Neural cell (in vitro differentiated cells): ENCODE data around the gene TCHH. TPM values are rescaled to one million over a fixed set of nuclear protein-coding genes. Genes with fewer than 3 reads are reported as not detected.

Source experiments
- H2AFZ ChIP-seq: fragments of 200-600, 300-800 bp; sonication (generic), shearing (Covaris generic); 2 replicates; pipeline ENCODE4 v1.6.0; 2014; ENCODE audit warnings: low read depth, mild to moderate bottlenecking, antibody characterized with exemption, low read length, moderate library complexity
- H3F3A ChIP-seq: fragments of 200-600 bp; shearing (Covaris generic); 2 replicates; pipeline ENCODE4 v1.6.1; 2016; ENCODE audit warnings: mild to moderate bottlenecking, moderate library complexity, mixed read lengths, antibody characterized with exemption, low read length; ENCODE audit not compliant: insufficient read depth, poor library complexity, severe bottlenecking
- H3K27ac ChIP-seq: fragments of 200-600, 300-800 bp; sonication (generic), shearing (Covaris generic); 2 replicates; pipeline ENCODE4 v1.5.1; 2014; ENCODE audit warnings: mild to moderate bottlenecking, low read length, moderate library complexity
- H3K27me3 ChIP-seq: fragments of 300-800, 200-600 bp; sonication (generic), shearing (Covaris generic); 2 replicates; pipeline ENCODE4 v1.6.0; 2014; ENCODE audit warnings: mild to moderate bottlenecking, low read depth, low read length, moderate library complexity; ENCODE audit not compliant: insufficient read depth
- H3K36me3 ChIP-seq: fragments of 300-800, 200-600 bp; sonication (generic), shearing (Covaris generic); 2 replicates; pipeline ENCODE4 v1.5.1; 2014; ENCODE audit warnings: mild to moderate bottlenecking, antibody characterized with exemption, low read length, moderate library complexity; ENCODE audit not compliant: insufficient read depth
- H3K4me2 ChIP-seq: fragments of 300-800, 200-600 bp; sonication (generic), shearing (Covaris generic); 2 replicates; pipeline ENCODE4 v1.6.0; 2014; ENCODE audit warnings: mild to moderate bottlenecking, low read length
- H3K4me3 ChIP-seq: fragments of 300-800, 200-600 bp; sonication (generic), shearing (Covaris generic); 2 replicates; pipeline ENCODE4 v1.5.1; 2014; ENCODE audit warnings: mild to moderate bottlenecking, low read length, moderate library complexity
- H3K79me2 ChIP-seq: fragments of 200-600 bp; shearing (Covaris generic); replicated peaks from 2 replicates; pipeline ENCODE4 v1.6.0; 2014; ENCODE audit warnings: mild to moderate bottlenecking, low read length, moderate library complexity; ENCODE audit not compliant: insufficient read depth
- H3K9ac ChIP-seq: fragments of 300-800, 200-600 bp; sonication (generic), shearing (Covaris generic); 2 replicates; pipeline ENCODE4 v1.6.1; 2016; ENCODE audit warnings: mild to moderate bottlenecking, low read length, mixed read lengths
- H3K9me2 ChIP-seq: fragments of 200-600 bp; shearing (Covaris generic); 2 replicates; pipeline ENCODE4 v1.6.1; 2016; ENCODE audit warnings: mild to moderate bottlenecking, low read length, mixed read lengths; ENCODE audit not compliant: insufficient read depth
- H3K9me3 ChIP-seq: fragments of 200-600, 300-800 bp; sonication (generic), shearing (Covaris generic); 2 replicates; pipeline ENCODE4 v1.6.1; 2016; ENCODE audit warnings: mild to moderate bottlenecking, mixed run types, low read length, moderate library complexity, mixed read lengths
- H4K20me1 ChIP-seq: fragments of 200-600 bp; shearing (Covaris generic); 2 replicates; pipeline ENCODE4 v1.6.1; 2016; ENCODE audit warnings: mild to moderate bottlenecking, mixed run types; ENCODE audit not compliant: insufficient read depth
- EZH2 ChIP-seq: fragments of 200-600, 300-800 bp; shearing (Covaris generic), sonication (generic); IDR thresholded peaks from 2 replicates; pipeline ENCODE4 v1.6.1; 2014; ENCODE audit warnings: antibody characterized with exemption, low read length, borderline replicate concordance, mild to moderate bottlenecking; ENCODE audit not compliant: insufficient read depth, poor library complexity, severe bottlenecking
- MXI1 ChIP-seq: fragments of 450-650 bp; conservative IDR thresholded peaks from 2 replicates; pipeline ENCODE4 v1.6.1; 2014; ENCODE audit warnings: antibody characterized with exemption, mild to moderate bottlenecking; ENCODE audit not compliant: poor library complexity, severe bottlenecking
- polyA plus RNA-seq: library from polyadenylated mRNA; depleted of rRNA; stranded (reverse); fragments of >200 nt; gene quantifications from 2 replicates; pipeline ENCODE4 v1.2.3, GENCODE V29; 2014
- small RNA-seq, 3 experiments: library from RNA; depleted of rRNA; stranded (forward); fragments of <200 nt; gene quantifications; one replicate each; pipeline ENCODE3, GENCODE V24; 2012
- TF ChIP-seq, protein P1 (sequence below): IDR thresholded peaks from 2 replicates; pipeline ENCODE4 v1.6.1; 2012; ENCODE audit warnings: borderline replicate concordance

TCHH gene
- polyA plus RNA-seq, 1 donor from 2014 or later, result 0.14 TPM

DNA sequence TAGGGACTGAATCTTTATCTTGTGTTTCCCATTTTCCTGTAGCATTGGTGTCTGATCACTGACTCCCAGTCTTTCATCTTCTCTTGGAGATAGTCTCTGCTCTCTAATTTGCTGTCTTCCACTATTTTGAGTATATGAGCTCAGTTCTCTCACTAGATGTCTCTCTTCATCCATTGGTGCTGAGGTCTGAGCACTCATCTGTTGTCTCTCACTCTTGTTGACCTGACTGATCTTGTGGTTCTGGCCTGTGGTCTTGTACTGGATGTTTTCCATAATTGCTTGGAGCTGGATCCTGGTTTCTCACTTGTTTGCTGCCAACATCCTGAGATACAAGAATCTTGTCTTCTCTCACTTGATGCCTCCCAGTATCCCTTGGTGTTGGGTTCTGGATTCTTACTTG, 53.3 kb downstream of the TCHH start:
- Histone ChIP-seq H3K4me3 (no peak overlapping the region), H3K27me3 (peaks cover 2% of the 10 kb centered on the region), H3F3A (no peaks in the 10 kb centered on the region), H3K36me3 (no peaks in the 10 kb centered on the region), H3K9ac (no peak overlapping the region), H3K9me3 (no peaks in the 10 kb centered on the region), H3K27ac (no peak overlapping the region), H3K9me2 (no peaks in the 10 kb centered on the region), H2AFZ (no peak overlapping the region), H4K20me1 (no peaks in the 10 kb centered on the region), H3K79me2 (no peaks in the 10 kb centered on the region), H3K4me2 (no peak overlapping the region)
- TF ChIP-seq MXI1, result no peak
- TF ChIP-seq, protein P1, sequence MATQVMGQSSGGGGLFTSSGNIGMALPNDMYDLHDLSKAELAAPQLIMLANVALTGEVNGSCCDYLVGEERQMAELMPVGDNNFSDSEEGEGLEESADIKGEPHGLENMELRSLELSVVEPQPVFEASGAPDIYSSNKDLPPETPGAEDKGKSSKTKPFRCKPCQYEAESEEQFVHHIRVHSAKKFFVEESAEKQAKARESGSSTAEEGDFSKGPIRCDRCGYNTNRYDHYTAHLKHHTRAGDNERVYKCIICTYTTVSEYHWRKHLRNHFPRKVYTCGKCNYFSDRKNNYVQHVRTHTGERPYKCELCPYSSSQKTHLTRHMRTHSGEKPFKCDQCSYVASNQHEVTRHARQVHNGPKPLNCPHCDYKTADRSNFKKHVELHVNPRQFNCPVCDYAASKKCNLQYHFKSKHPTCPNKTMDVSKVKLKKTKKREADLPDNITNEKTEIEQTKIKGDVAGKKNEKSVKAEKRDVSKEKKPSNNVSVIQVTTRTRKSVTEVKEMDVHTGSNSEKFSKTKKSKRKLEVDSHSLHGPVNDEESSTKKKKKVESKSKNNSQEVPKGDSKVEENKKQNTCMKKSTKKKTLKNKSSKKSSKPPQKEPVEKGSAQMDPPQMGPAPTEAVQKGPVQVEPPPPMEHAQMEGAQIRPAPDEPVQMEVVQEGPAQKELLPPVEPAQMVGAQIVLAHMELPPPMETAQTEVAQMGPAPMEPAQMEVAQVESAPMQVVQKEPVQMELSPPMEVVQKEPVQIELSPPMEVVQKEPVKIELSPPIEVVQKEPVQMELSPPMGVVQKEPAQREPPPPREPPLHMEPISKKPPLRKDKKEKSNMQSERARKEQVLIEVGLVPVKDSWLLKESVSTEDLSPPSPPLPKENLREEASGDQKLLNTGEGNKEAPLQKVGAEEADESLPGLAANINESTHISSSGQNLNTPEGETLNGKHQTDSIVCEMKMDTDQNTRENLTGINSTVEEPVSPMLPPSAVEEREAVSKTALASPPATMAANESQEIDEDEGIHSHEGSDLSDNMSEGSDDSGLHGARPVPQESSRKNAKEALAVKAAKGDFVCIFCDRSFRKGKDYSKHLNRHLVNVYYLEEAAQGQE, result no peak
- TF ChIP-seq EZH2, result no peak

Small RNA genes lying within 50 kb of the gene (small RNA-seq; reads per million reads assigned to genes)
- gene SPTLC1P4, result 0 reads per million in 3 experiments

Other genes starting within 250 kb of the TCHH start
- gene THEM4, start 205.9 kb downstream of the TCHH start, polyA plus RNA-seq, result 11.3 and 13.3 TPM in 2 replicates
- gene S100A10, start 121.6 kb downstream of the TCHH start, polyA plus RNA-seq, result 16.5 and 24.5 TPM in 2 replicates
- gene S100A11, start 78.4 kb downstream of the TCHH start, polyA plus RNA-seq, result not detected in 2 replicates
- gene TCHHL1, start 26.4 kb downstream of the TCHH start, polyA plus RNA-seq, result not detected in 2 replicates
- gene RPTN, start 43.8 kb upstream of the TCHH start, polyA plus RNA-seq, result not detected in 2 replicates
- not detected in 2 replicates for gene HRNR, start 108.7 kb upstream of the TCHH start, polyA plus RNA-seq
- gene FLG, start 209.8 kb upstream of the TCHH start, polyA plus RNA-seq, result not detected in 2 replicates
- gene FLG2, start 244.6 kb upstream of the TCHH start, polyA plus RNA-seq, result not detected in 2 replicates